Fibroblast of pulmonary artery (primary cell): ENCODE measurements around the gene ARHGAP10.

Source experiments
- DNase-seq: peaks from one replicate; pipeline ENCODE4 v3.0.0-alpha.2; 2010; ENCODE audit warnings: low read depth
- H3K4me3 ChIP-seq: replicated peaks from 2 replicates; pipeline ENCODE4 v1.5.1; 2011; ENCODE audit warnings: low read depth, mild to moderate bottlenecking, control low read depth, low read length, moderate library complexity
- CTCF ChIP-seq: IDR thresholded peaks from 2 replicates; pipeline ENCODE4 v1.5.1; 2011; ENCODE audit warnings: mild to moderate bottlenecking, control low read depth, low read length, inconsistent platforms; ENCODE audit errors: missing control alignments

Gene ARHGAP10

GRCh38 chr4:147821555-147821954 lies 89.7 kb downstream of the ARHGAP10 start:
- no peak for DNase-seq
- no peak overlapping the region for H3K4me3 ChIP-seq
- TF ChIP-seq CTCF = no peak

- no peak for TF ChIP-seq CTCF
- no peak overlapping the region for H3K4me3 ChIP-seq
- DNase-seq = peak; percentile 97
Measured at GRCh38 chr4:147822128-147822527, 90.2 kb downstream of the ARHGAP10 start.

GRCh38 chr4:147823130-147823529 lies 91.2 kb downstream of the ARHGAP10 start:
- DNase-seq = peak; percentile 41
- no peak overlapping the region for H3K4me3 ChIP-seq
- TF ChIP-seq CTCF = no peak

GRCh38 chr4:147824316-147824715 lies 92.4 kb downstream of the ARHGAP10 start:
- H3K4me3 ChIP-seq = no peak overlapping the region
- no peak for DNase-seq
- TF ChIP-seq CTCF = no peak

- no peak for DNase-seq
- no peak overlapping the region for H3K4me3 ChIP-seq
- no peak for TF ChIP-seq CTCF
Measured at GRCh38 chr4:147824884-147825283, 93.0 kb downstream of the ARHGAP10 start.

GRCh38 chr4:147825451-147826287 lies 93.8 kb downstream of the ARHGAP10 start:
- peak; percentile 52 for DNase-seq
- H3K4me3 ChIP-seq = no peak overlapping the region
- TF ChIP-seq CTCF = no peak

- no peak for DNase-seq
- no peak overlapping the region for H3K4me3 ChIP-seq
- TF ChIP-seq CTCF = no peak
Measured at GRCh38 chr4:147826288-147826646, 94.4 kb downstream of the ARHGAP10 start.
